ENCODE measurements around the gene PGM5. TPM values are rescaled to one million over a fixed set of nuclear protein-coding genes. Genes with fewer than 3 reads are reported as not detected.
A peak's percentile ranks its signal among the peaks of the same experiment; 100 is the strongest.
"Not testable (repeated sequence)": the region's sequence is repeated elsewhere in the genome, so short reads cannot be mapped to it uniquely, and the experiment has no call there.

The PGM5 gene
- total and polyA plus RNA-seq, 5 experiments from 2014 or later, result not detected

DNA sequence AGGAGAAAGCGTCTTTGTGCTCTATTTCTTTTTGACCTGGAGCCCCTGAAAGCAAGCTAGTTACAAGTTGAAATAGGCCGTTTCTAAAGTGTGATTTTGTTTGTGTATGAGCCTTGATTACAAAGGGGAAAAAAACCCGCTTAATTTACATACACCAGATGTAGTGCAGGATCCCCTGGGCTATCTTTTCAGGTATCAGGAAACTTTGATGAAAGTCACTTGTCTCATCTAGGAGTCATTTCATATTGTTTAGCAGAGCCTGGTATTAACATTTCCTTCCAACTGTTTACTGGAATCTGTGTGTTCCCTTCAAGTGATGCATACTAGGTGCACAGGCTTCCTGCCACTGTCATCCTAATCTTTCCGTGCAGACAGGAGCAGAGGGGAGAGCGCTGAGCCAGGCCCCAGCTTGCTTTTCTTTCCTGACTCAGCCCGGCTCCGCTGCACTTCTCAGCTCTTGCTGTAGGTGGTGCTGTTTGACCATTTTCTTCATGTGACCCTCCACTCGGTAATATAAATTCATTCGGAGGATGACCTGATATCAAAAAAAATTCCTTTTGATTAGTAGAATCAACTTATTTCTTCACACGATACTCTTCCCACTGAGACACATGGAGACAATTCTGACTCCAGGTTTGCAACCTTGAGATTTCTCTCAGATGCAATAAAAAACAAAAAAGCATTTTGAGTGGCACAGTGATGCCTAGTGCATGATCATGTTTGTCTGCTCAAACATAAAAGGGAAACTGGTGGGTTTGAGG lies 14.0 kb upstream of the PGM5 start:
- peak in 3 of 10 donors; percentile 11 to 17 (median 15) for DNase-seq
- H3K27me3 Mint-ChIP-seq, result peaks cover 0 to 10% (median 6%) of the 10 kb centered on the region in 5 donors
- H3K4me1 Mint-ChIP-seq, H3K36me3 Mint-ChIP-seq, H3K9me3 Mint-ChIP-seq, H3K4me3 Mint-ChIP-seq, POLR2A ChIA-PET, H3K27ac Mint-ChIP-seq: not testable (repeated sequence)
- peak; percentile 82 to 87 for ATAC-seq

GRCh38 chr9:68343242-68343641 lies 13.2 kb upstream of the PGM5 start:
- H3K27ac Mint-ChIP-seq, H3K9me3 Mint-ChIP-seq, POLR2A ChIA-PET, H3K4me1 Mint-ChIP-seq, H3K36me3 Mint-ChIP-seq, DNase-seq, H3K4me3 Mint-ChIP-seq, ATAC-seq: not testable (repeated sequence)
- peaks cover 0 to 10% (median 6%) of the 10 kb centered on the region in 5 donors for H3K27me3 Mint-ChIP-seq

DNA sequence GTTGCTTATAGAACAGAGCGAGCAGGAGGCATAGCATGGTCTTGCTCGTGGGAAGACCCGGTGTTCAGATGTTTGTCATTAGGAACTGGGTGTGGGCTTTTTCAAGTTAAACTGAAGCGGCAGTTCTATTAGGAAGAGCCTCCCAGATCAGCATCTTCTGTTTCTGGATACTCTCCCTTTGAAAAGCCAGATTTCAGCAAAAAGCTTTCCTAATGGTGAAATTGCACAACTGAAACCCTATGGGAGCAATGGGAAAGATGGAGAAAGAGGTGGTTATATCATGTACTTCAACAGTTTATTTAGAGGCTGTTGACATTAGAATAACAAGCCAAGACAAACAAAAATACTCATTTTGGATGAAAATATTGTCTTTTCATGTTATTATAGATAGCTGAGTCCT lies 12.4 kb upstream of the PGM5 start:
- H3K36me3 Mint-ChIP-seq, POLR2A ChIA-PET, DNase-seq: not testable (repeated sequence)

DNA sequence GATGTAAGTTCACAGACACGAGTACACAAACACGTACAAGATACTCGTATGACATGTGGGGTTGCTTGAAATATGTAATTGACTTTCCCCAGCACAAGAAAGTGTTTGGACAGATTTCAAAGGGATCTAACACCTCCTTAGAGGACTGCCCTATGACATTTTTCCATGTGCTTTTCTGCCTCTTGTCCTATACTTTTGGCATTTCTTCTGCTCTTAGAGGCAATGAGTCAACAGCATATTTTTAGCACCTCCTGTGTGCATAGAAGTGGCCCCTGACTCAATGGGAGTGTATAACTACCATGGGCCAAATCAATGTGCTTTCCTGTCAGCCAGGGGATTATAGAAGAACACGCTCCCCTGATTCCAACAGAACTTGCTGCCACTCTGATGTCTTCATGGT lies 4.7 kb upstream of the PGM5 start:
- peaks cover 5 to 16% (median 10%) of the 10 kb centered on the region in 5 donors for H3K27me3 Mint-ChIP-seq
- DNase-seq, ATAC-seq, H3K27ac Mint-ChIP-seq, H3K36me3 Mint-ChIP-seq, H3K4me3 Mint-ChIP-seq, POLR2A ChIA-PET, H3K4me1 Mint-ChIP-seq, H3K9me3 Mint-ChIP-seq: not testable (repeated sequence)

More for the DNA sequence above, 12.4 kb upstream of the PGM5 start:
- H3K4me3 Mint-ChIP-seq, H3K4me1 Mint-ChIP-seq, H3K9me3 Mint-ChIP-seq, ATAC-seq, H3K27ac Mint-ChIP-seq: not testable (repeated sequence)
- peaks cover 1 to 10% (median 7%) of the 10 kb centered on the region in 5 donors for H3K27me3 Mint-ChIP-seq

GRCh38 chr9:68355993-68356379 lies 425 bp upstream of the PGM5 start:
- DNase-seq, H3K4me1 Mint-ChIP-seq, H3K9me3 Mint-ChIP-seq, H3K27ac Mint-ChIP-seq, H3K36me3 Mint-ChIP-seq, POLR2A ChIA-PET, ATAC-seq: not testable (repeated sequence)
- peaks cover 7 to 35% (median 16%) of the 10 kb centered on the region in 5 donors for H3K27me3 Mint-ChIP-seq
- H3K4me3 Mint-ChIP-seq, result peak overlapping the region in 8 of 10 donors; percentile 19 to 76 (median 60)

- peak in 1 of 2 donors; percentile 6 for ATAC-seq
- Mint-ChIP-seq H3K27me3 (peaks cover 7 to 35% (median 16%) of the 10 kb centered on the region in 5 donors), H3K4me3 (peak overlapping the region in 4 of 10 donors; percentile 6 to 73 (median 67))
- H3K27ac Mint-ChIP-seq, H3K9me3 Mint-ChIP-seq, H3K36me3 Mint-ChIP-seq, H3K4me1 Mint-ChIP-seq, POLR2A ChIA-PET, DNase-seq: not testable (repeated sequence)
These were observed 806 bp downstream of the PGM5 start for GRCh38 chr9:68357119-68357714.

- H3K9me3 Mint-ChIP-seq, H3K36me3 Mint-ChIP-seq: not testable (repeated sequence)
- Mint-ChIP-seq H3K4me3 (peak overlapping the region in 9 of 10 donors; percentile 22 to 71 (median 51)), H3K27me3 (peaks cover 0 to 11% (median 2%) of the 10 kb centered on the region in 5 donors), H3K27ac (peak overlapping the region in 2 of 10 donors; percentile 21 to 44), H3K4me1 (peaks cover 2 to 11% (median 8%) of the 10 kb centered on the region in 4 donors)
- POLR2A ChIA-PET, result interaction anchor here (0.6 kb wide), 1 partner anchor 506 kb away, joined by 4 read pairs; no protein-coding TSS in a partner anchor
- peak; percentile 80 to 88 for ATAC-seq
- DNase-seq, result peak in 2 of 10 donors; percentile 6 to 17
These were observed 10.6 kb downstream of the PGM5 start for GRCh38 chr9:68366933-68367547.

DNA sequence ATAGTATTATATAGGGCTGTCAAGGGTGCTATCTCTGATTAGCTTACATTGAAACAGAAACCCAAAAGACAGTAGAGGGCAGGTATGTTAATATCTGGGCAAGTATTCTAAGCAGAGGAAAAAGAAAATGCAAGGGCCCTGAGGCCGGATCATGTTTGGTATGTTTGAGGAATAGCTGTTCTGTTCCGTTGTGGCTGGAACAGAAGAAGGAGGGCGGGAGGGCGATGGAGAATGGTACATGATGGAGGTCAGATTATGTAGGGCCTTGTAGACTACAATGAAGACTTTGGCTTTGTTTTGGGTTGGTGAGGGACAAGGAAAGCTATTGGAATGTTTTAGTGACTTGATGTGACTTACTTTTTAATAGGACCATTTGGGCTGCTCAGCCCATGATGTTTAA lies 19.4 kb downstream of the PGM5 start:
- peaks cover 0 to 27% (median 4%) of the 10 kb centered on the region in 9 donors for H3K9me3 Mint-ChIP-seq
- H3K4me3 Mint-ChIP-seq, H3K36me3 Mint-ChIP-seq, H3K27ac Mint-ChIP-seq, ATAC-seq, POLR2A ChIA-PET, H3K4me1 Mint-ChIP-seq, DNase-seq: not testable (repeated sequence)
- H3K27me3 Mint-ChIP-seq, result peaks cover 9 to 41% (median 11%) of the 10 kb centered on the region in 5 donors

DNA sequence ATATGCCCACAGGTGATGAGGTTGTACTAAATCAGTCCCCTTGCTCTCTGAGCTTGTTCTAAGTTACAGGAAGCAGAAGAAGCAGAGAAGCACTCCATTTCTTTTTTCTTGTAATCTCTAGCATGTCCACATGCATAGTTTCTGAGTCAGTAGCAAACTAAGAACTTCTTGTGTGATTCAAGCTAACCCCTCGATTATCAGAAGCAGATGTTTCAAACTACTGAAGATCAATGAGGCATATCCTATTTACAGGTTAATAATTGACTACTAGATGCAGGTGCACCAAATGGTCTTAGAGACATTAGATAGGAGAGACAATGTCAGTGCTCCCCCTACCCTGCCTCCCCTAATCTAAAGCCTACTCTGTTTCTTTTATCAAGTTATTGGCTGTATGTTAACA lies 21.3 kb downstream of the PGM5 start:
- H3K4me3 Mint-ChIP-seq, H3K36me3 Mint-ChIP-seq, H3K4me1 Mint-ChIP-seq, POLR2A ChIA-PET, DNase-seq, ATAC-seq, H3K27ac Mint-ChIP-seq: not testable (repeated sequence)
- peaks cover 8 to 41% (median 10%) of the 10 kb centered on the region in 5 donors for H3K27me3 Mint-ChIP-seq
- peaks cover 0 to 16% (median 4%) of the 10 kb centered on the region in 9 donors for H3K9me3 Mint-ChIP-seq

DNA sequence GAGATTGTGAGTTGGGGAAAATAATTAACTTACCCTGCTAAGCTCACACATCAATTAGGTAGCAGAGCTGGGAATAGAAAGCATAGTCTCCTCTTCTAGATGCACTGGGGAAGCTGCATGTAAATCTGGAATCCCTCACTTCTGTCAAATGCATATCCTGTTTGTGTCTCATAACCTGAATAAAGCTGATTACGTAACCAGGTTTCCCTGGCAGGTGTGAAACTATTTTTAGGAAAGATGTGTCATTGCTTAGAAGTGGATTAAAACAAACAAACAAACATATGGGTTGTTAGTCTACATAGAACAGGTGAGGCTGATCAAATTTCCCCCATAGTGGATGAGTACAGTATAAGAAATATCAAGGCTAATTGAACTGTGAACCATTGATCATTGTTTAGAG lies 27.5 kb downstream of the PGM5 start:
- POLR2A ChIA-PET, DNase-seq, H3K36me3 Mint-ChIP-seq, H3K4me3 Mint-ChIP-seq, H3K27ac Mint-ChIP-seq, H3K4me1 Mint-ChIP-seq, ATAC-seq: not testable (repeated sequence)
- peaks cover 0 to 16% (median 4%) of the 10 kb centered on the region in 9 donors for H3K9me3 Mint-ChIP-seq
- H3K27me3 Mint-ChIP-seq, result peaks cover 2 to 16% (median 4%) of the 10 kb centered on the region in 5 donors

GRCh38 chr9:68389558-68389957 lies 33.1 kb downstream of the PGM5 start:
- H3K9me3 Mint-ChIP-seq, H3K27me3 Mint-ChIP-seq, H3K36me3 Mint-ChIP-seq, H3K4me1 Mint-ChIP-seq, DNase-seq, H3K4me3 Mint-ChIP-seq, POLR2A ChIA-PET, H3K27ac Mint-ChIP-seq, ATAC-seq: not testable (repeated sequence)

DNA sequence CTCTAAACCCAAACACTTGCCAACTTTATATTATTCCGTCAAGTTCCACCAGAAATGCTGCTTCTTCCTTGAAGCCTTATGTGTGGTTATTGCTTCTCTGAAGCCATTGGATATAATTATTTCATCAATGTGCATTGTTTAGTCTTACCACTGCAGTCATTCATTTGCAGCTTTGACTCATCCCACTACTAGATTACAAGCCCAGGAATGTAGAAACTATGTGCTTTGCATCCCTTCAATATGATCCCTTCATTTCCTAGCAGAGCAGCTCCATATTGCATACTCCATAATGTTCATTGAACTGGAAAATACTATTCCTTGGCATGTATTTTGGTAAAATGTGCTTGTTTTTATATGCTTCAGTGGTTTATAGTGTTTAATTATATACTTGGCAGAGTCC lies 34.3 kb downstream of the PGM5 start:
- ATAC-seq, H3K36me3 Mint-ChIP-seq, H3K27me3 Mint-ChIP-seq, H3K9me3 Mint-ChIP-seq, H3K4me1 Mint-ChIP-seq, H3K27ac Mint-ChIP-seq, H3K4me3 Mint-ChIP-seq, POLR2A ChIA-PET, DNase-seq: not testable (repeated sequence)
